HFF-Myc (cell line): ENCODE data around the gene IVL.

Experiments used
- DNase-seq: peaks from one replicate; pipeline ENCODE4 v3.0.0-alpha.2; 2011; ENCODE audit warnings: low read depth; ENCODE audit errors: extremely low read depth
- H3K4me3 ChIP-seq: replicated peaks from 2 replicates; pipeline ENCODE4 v1.5.1; 2011; ENCODE audit warnings: low read depth, mild to moderate bottlenecking, control low read depth, low read length
- CTCF ChIP-seq: IDR thresholded peaks from 2 replicates; pipeline ENCODE4 v1.5.1; 2012; ENCODE audit warnings: mild to moderate bottlenecking, low read depth, low read length, control low read depth; ENCODE audit errors: missing control alignments

The IVL gene

GRCh38 chr1:152919071-152919470 is 10.7 kb downstream of the IVL start:
- no peak for DNase-seq
- no peak for TF ChIP-seq CTCF
- no peak overlapping the region for H3K4me3 ChIP-seq

GRCh38 chr1:152924191-152924590 is 15.8 kb downstream of the IVL start:
- no peak overlapping the region for H3K4me3 ChIP-seq
- TF ChIP-seq CTCF = no peak
- no peak for DNase-seq

GRCh38 chr1:152926091-152926490 is 17.7 kb downstream of the IVL start:
- no peak for TF ChIP-seq CTCF
- DNase-seq = no peak

GRCh38 chr1:152928671-152929070 is 20.3 kb downstream of the IVL start:
- DNase-seq = no peak
- H3K4me3 ChIP-seq = no peak overlapping the region
- TF ChIP-seq CTCF = no peak

More at GRCh38 chr1:152926091-152926490, 17.7 kb downstream of the IVL start:
- no peak overlapping the region for H3K4me3 ChIP-seq

- DNase-seq = no peak
- no peak overlapping the region for H3K4me3 ChIP-seq
- no peak for TF ChIP-seq CTCF
Observed at GRCh38 chr1:152932170-152932811, 23.9 kb downstream of the IVL start.

GRCh38 chr1:152933196-152933595 is 24.9 kb downstream of the IVL start:
- no peak for TF ChIP-seq CTCF
- DNase-seq = no peak
- no peak overlapping the region for H3K4me3 ChIP-seq

- H3K4me3 ChIP-seq = no peak overlapping the region
- no peak for DNase-seq
- no peak for TF ChIP-seq CTCF
Observed at GRCh38 chr1:152940614-152941013, 32.3 kb downstream of the IVL start.
